ENCODE results near the gene SORT1. TPM values are rescaled to one million over a fixed set of nuclear protein-coding genes. Genes with fewer than 3 reads are reported as not detected.
"Not testable (repeated sequence)": the region's sequence is repeated elsewhere in the genome, so short reads cannot be mapped to it uniquely, and the experiment has no call there.

The SORT1 gene
- total RNA-seq, 2 experiments from 2014 or later = 21.8 to 45.5 TPM

- H3K27ac ChIP-seq (ENCODE audit: low read depth, low read length, poor library complexity, severe bottlenecking) = peak overlapping the region; percentile 39
- H3K36me3 ChIP-seq (ENCODE audit: insufficient read depth, low read length) = peaks cover 22% of the 10 kb centered on the region; the same call in 1 of the 2 replicates
- no peaks in the 10 kb centered on the region for H3K9me2 ChIP-seq (ENCODE audit: insufficient read depth, low read length)
- peak overlapping the region; percentile 84 for H3K4me3 ChIP-seq (ENCODE audit: low read depth, low read length, poor library complexity, severe bottlenecking)
- peak overlapping the region; percentile 7; the same call in 1 of the 2 replicates for H2AFZ ChIP-seq (ENCODE audit: low read length)
- ChIA-PET POLR2A (interaction anchor here (0.7 to 6.4 kb wide), 7 partner anchors 9 to 183 kb away, joined by 3 to 55 read pairs (median 6); partner anchors contain the start of genes ATXN7L2, PSRC1 and SARS1), CTCF (ENCODE audit: unreplicated experiment) (interaction anchor here (1.5 kb wide), 1 partner anchor 118 kb away, joined by 4 read pairs; no protein-coding TSS in a partner anchor)
- intact Hi-C loops (cut with micrococcal nuclease; ENCODE audit: unreplicated experiment) = loop anchor here (5.0 to 10.0 kb wide), 3 partner anchors 54 to 292 kb away; no protein-coding TSS in a partner anchor
- DNase-seq (ENCODE audit: low spot score) = no peak
- H4K20me1 ChIP-seq (ENCODE audit: insufficient read depth, low read length) = peaks cover 6% of the 10 kb centered on the region; the same call in 1 of the 2 replicates
- BruUV-seq (replicated peaks) = no TSS peak
- peak overlapping the region; percentile 87 for H3K4me2 ChIP-seq (ENCODE audit: low read length)
- H3K79me2 ChIP-seq (ENCODE audit: insufficient read depth, low read depth, low read length) = peaks cover 53% of the 10 kb centered on the region; the same call in 1 of the 2 replicates
- no peaks in the 10 kb centered on the region for H3K9me3 ChIP-seq (ENCODE audit: low read length)
- peaks cover 62% of the 10 kb centered on the region for H3K4me1 ChIP-seq (ENCODE audit: insufficient read depth, low read length, poor library complexity, severe bottlenecking)
- TF ChIP-seq CTCF (conservative IDR thresholded peaks at IDR 0.05; ENCODE audit: low read length) (no peak), EZH2phosphoT487 (IDR thresholded peaks at IDR 0.05; ENCODE audit: borderline replicate concordance, low read depth, low read length) (no peak)
Measured at GRCh38 chr1:109396513-109396839, 1.2 kb downstream of the SORT1 start.

GRCh38 chr1:109395602-109396512 lies 1.9 kb downstream of the SORT1 start:
- no peak for TF ChIP-seq EZH2phosphoT487 (IDR thresholded peaks at IDR 0.05; ENCODE audit: borderline replicate concordance, low read depth, low read length)
- TF ChIP-seq CTCF (conservative IDR thresholded peaks at IDR 0.05; ENCODE audit: low read length) = no peak
- POLR2A ChIA-PET = interaction anchor here (0.6 to 6.4 kb wide), 5 partner anchors 8 to 150 kb away, joined by 3 to 55 read pairs (median 8); partner anchors contain the start of gene PSRC1
- peaks cover 59% of the 10 kb centered on the region; the same call in 1 of the 2 replicates for H3K79me2 ChIP-seq (ENCODE audit: insufficient read depth, low read depth, low read length)
- H2AFZ ChIP-seq (ENCODE audit: low read length) = no peak overlapping the region
- peaks cover 16% of the 10 kb centered on the region; the same call in 1 of the 2 replicates for H3K36me3 ChIP-seq (ENCODE audit: insufficient read depth, low read length)
- peak; percentile 41 for DNase-seq (ENCODE audit: low spot score)
- H3K4me1 ChIP-seq (ENCODE audit: insufficient read depth, low read length, poor library complexity, severe bottlenecking) = peaks cover 68% of the 10 kb centered on the region
- H3K4me2 ChIP-seq (ENCODE audit: low read length) = peak overlapping the region; percentile 87
- peak overlapping the region; percentile 84 for H3K4me3 ChIP-seq (ENCODE audit: low read depth, low read length, poor library complexity, severe bottlenecking)
- H3K9me3 ChIP-seq (ENCODE audit: low read length) = no peaks in the 10 kb centered on the region
- no peaks in the 10 kb centered on the region for H3K9me2 ChIP-seq (ENCODE audit: insufficient read depth, low read length)
- CTCF ChIA-PET (ENCODE audit: unreplicated experiment) = no interaction called here
- intact Hi-C loops (cut with micrococcal nuclease; ENCODE audit: unreplicated experiment) = loop anchor here (5.0 to 10.0 kb wide), 3 partner anchors 54 to 291 kb away; no protein-coding TSS in a partner anchor
- peak overlapping the region; percentile 39 for H3K27ac ChIP-seq (ENCODE audit: low read depth, low read length, poor library complexity, severe bottlenecking)
- BruUV-seq (replicated peaks) = no TSS peak
- peaks cover 6% of the 10 kb centered on the region; the same call in 1 of the 2 replicates for H4K20me1 ChIP-seq (ENCODE audit: insufficient read depth, low read length)

- H3K9me3 ChIP-seq (ENCODE audit: low read length); H3K9me2 ChIP-seq (ENCODE audit: insufficient read depth, low read length); CTCF ChIA-PET (ENCODE audit: unreplicated experiment); H3K36me3 ChIP-seq (ENCODE audit: insufficient read depth, low read length); BruUV-seq (replicated peaks); H4K20me1 ChIP-seq (ENCODE audit: insufficient read depth, low read length); H3K27ac ChIP-seq (ENCODE audit: low read depth, low read length, poor library complexity, severe bottlenecking); H2AFZ ChIP-seq (ENCODE audit: low read length); DNase-seq (ENCODE audit: low spot score): not testable (repeated sequence)
- Histone ChIP-seq H3K4me2 (ENCODE audit: low read length) (peak overlapping the region; percentile 87), H3K4me3 (ENCODE audit: low read depth, low read length, poor library complexity, severe bottlenecking) (peak overlapping the region; percentile 84), H3K4me1 (ENCODE audit: insufficient read depth, low read length, poor library complexity, severe bottlenecking) (peaks cover 74% of the 10 kb centered on the region), H3K79me2 (ENCODE audit: insufficient read depth, low read depth, low read length) (peaks cover 66% of the 10 kb centered on the region; the same call in 1 of the 2 replicates)
- intact Hi-C loops (cut with micrococcal nuclease; ENCODE audit: unreplicated experiment) = loop anchor here (5.0 to 10.0 kb wide), 3 partner anchors 53 to 290 kb away; no protein-coding TSS in a partner anchor
- POLR2A ChIA-PET = interaction anchor here (0.7 to 6.4 kb wide), 3 partner anchors 8 to 117 kb away, joined by 4 to 55 read pairs (median 8); partner anchors contain the start of gene PSRC1
Measured at GRCh38 chr1:109395282-109395599, 2.5 kb downstream of the SORT1 start.
